ENCODE measurements around the gene TSPAN5. TPM values are rescaled to one million over a fixed set of nuclear protein-coding genes. Genes with fewer than 3 reads are reported as not detected.

TSPAN5 gene
- total and polyA plus RNA-seq, 10 donors = 4.6 to 33.6 (median 22.9) TPM

DNA sequence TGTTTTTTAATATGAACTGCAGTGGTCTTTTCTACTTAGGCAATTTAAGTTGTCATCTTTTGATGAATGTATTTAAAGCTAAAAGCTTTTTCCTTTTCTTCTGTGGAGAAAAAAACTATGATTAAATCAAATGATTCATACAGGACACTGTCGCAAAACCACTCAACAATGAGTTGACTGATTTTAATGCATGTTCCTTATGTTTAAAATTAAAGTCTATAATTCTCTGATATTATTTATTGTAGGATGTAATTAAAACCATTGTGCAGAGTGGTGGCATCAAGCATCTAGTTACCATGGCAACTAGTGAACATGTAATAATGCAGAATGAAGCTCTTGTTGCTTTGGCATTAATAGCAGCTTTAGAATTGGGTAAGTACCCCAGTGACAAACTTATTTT lies 224.7 kb downstream of the TSPAN5 start:
- H3K36me3 ChIP-seq = peaks cover 0 to 57% (median 25%) of the 10 kb centered on the region in 6 donors
- no peaks in the 10 kb centered on the region for H3K27me3 ChIP-seq (replicated peaks in 1 of 7)
- WGBS, 5 donors = 75 to 90% (median 84%) methylated on average over 1 of the region's 1 CpG
- TF ChIP-seq, protein P1, sequence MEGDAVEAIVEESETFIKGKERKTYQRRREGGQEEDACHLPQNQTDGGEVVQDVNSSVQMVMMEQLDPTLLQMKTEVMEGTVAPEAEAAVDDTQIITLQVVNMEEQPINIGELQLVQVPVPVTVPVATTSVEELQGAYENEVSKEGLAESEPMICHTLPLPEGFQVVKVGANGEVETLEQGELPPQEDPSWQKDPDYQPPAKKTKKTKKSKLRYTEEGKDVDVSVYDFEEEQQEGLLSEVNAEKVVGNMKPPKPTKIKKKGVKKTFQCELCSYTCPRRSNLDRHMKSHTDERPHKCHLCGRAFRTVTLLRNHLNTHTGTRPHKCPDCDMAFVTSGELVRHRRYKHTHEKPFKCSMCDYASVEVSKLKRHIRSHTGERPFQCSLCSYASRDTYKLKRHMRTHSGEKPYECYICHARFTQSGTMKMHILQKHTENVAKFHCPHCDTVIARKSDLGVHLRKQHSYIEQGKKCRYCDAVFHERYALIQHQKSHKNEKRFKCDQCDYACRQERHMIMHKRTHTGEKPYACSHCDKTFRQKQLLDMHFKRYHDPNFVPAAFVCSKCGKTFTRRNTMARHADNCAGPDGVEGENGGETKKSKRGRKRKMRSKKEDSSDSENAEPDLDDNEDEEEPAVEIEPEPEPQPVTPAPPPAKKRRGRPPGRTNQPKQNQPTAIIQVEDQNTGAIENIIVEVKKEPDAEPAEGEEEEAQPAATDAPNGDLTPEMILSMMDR (IDR thresholded peaks at IDR 0.05 in 8 of 11, conservative IDR thresholded peaks at IDR 0.05 in 3 of 11) = no peak
- no peak for TF ChIP-seq POLR2A (IDR thresholded peaks at IDR 0.05)
- TF ChIP-seq POLR2AphosphoS5 (IDR thresholded peaks at IDR 0.05) = no peak
- no peaks in the 10 kb centered on the region for H3K9me3 ChIP-seq
- no peak for DNase-seq
- intact Hi-C loops (cut with DNase I; ENCODE audit: low total_unique reads) = no loop called here
- no peak overlapping the region for H3K4me3 ChIP-seq
- no peak overlapping the region for H3K27ac ChIP-seq
- no peaks in the 10 kb centered on the region for H3K4me1 ChIP-seq

DNA sequence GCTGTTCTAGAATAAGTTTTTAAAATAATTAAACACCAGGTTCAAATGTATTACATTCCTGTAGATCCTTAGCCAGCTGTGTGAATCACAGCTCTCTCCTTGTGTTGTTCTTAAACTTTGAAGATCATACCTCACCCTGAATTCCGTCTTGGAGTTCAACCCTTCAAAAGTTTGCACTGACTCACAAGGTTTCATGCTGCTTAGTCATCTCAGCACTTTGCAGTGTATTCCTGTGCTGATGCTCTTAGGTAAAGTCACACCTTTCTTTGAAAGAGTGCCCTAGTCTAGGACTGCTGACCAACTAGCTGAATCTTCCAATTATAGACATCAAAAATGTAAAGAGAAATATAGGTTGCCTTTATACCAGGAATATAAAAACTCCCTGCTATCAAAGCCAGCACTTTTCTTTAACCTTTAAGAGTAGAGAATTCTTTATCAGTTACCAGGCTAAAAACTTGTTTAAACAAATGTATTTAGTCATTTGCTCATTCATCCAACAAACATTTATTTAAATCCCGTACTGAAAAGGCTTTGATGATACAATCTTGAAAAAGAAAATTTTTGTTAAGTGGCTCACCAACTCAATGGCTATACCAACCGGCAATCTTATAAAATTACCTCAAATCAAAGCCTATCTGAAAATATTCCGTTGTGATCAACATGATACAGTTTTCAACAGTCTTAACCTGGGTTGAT lies 227.6 kb downstream of the TSPAN5 start:
- WGBS, 5 donors = 92 to 97% (median 93%) methylated on average over 4 of the region's 4 CpGs
- no peak for DNase-seq
- Histone ChIP-seq H3K27me3 (replicated peaks in 1 of 7) (no peaks in the 10 kb centered on the region), H3K27ac (no peak overlapping the region), H3K9me3 (no peaks in the 10 kb centered on the region), H3K4me3 (no peak overlapping the region), H3K4me1 (no peaks in the 10 kb centered on the region), H3K36me3 (peaks cover 0 to 31% (median 14%) of the 10 kb centered on the region in 6 donors)
- TF ChIP-seq, protein P1 (IDR thresholded peaks at IDR 0.05 in 8 of 11, conservative IDR thresholded peaks at IDR 0.05 in 3 of 11) = no peak
- TF ChIP-seq POLR2AphosphoS5 (IDR thresholded peaks at IDR 0.05) (no peak), POLR2A (IDR thresholded peaks at IDR 0.05) (no peak)
- intact Hi-C loops (cut with DNase I; ENCODE audit: low total_unique reads) = no loop called here

DNA sequence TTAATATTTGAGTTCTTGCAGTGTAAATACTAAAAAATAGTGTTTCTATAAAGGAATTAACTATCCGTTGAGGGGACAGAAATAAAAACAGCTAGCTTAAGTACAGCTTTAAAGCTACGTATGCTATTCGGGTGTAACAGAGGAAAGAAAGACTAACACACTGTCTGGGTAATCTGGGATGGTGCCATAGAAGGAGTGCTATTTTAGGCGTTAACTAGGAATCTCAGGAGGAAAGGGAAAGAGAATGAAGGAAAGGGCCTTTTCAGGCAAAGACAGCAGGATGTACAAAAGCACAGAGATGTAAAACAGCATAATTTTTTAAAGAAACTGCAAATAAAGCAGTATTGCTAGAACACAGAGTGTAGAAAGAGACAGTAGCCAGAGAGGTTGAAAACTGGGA lies 235.4 kb downstream of the TSPAN5 start:
- peaks cover 8 to 72% (median 44%) of the 10 kb centered on the region in 6 donors for H3K36me3 ChIP-seq
- no peak overlapping the region for H3K27ac ChIP-seq
- H3K27me3 ChIP-seq (replicated peaks in 1 of 7) = no peaks in the 10 kb centered on the region
- no peak overlapping the region for H3K4me3 ChIP-seq
- no peak for DNase-seq
- no peaks in the 10 kb centered on the region for H3K9me3 ChIP-seq
- intact Hi-C loops (cut with DNase I; ENCODE audit: low total_unique reads) = no loop called here
- H3K4me1 ChIP-seq = no peaks in the 10 kb centered on the region
- WGBS, 5 donors = 90 to 98% (median 94%) methylated on average over 4 of the region's 4 CpGs
- TF ChIP-seq POLR2AphosphoS5 (IDR thresholded peaks at IDR 0.05) (no peak), POLR2A (IDR thresholded peaks at IDR 0.05) (no peak)
- TF ChIP-seq, protein P1 (IDR thresholded peaks at IDR 0.05 in 8 of 11, conservative IDR thresholded peaks at IDR 0.05 in 3 of 11) = no peak

DNA sequence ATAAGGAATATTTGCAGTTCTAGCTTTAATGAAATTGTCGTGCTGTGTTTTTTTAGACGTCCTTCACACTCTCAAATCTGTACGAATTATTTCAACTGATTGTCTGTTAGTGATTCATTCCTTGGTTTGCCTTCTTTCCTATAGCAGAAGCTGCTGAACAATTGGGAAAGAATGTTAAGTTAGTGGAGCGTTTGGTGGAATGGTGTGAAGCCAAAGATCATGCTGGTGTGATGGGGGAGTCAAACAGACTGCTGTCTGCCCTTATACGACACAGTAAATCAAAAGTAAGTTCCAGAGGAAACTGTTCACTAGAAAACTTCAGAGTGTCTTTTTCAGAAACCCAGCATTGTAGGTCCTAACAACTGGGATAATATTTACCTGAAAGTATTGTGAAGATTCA lies 237.3 kb downstream of the TSPAN5 start:
- Histone ChIP-seq H3K4me1 (no peaks in the 10 kb centered on the region), H3K27ac (no peak overlapping the region), H3K27me3 (replicated peaks in 1 of 7) (no peaks in the 10 kb centered on the region), H3K4me3 (no peak overlapping the region), H3K9me3 (no peaks in the 10 kb centered on the region), H3K36me3 (peaks cover 8 to 90% (median 45%) of the 10 kb centered on the region in 6 donors)
- WGBS, 5 donors = 95 to 97% (median 96%) methylated on average over 5 of the region's 5 CpGs
- intact Hi-C loops (cut with DNase I; ENCODE audit: low total_unique reads) = no loop called here
- TF ChIP-seq POLR2A (IDR thresholded peaks at IDR 0.05) (no peak), POLR2AphosphoS5 (IDR thresholded peaks at IDR 0.05) (no peak)
- TF ChIP-seq, protein P1 (IDR thresholded peaks at IDR 0.05 in 8 of 11, conservative IDR thresholded peaks at IDR 0.05 in 3 of 11) = no peak
- DNase-seq = no peak
